Activated CD4-positive, alpha-beta memory T cell treated with anti-CD3 and anti-CD28 coated beads for 36 hours (primary cell): ENCODE measurements around the gene LTF. TPM values are rescaled to one million over a fixed set of nuclear protein-coding genes. Genes with fewer than 3 reads are reported as not detected.
A peak's percentile ranks its signal among the peaks of the same experiment; 100 is the strongest.

Experiments used
- CTCF ChIA-PET: fragments of 350-600 bp; sonication (Branson Sonifier 250); formaldehyde crosslinking; loops from one replicate; lab custom pipeline; 2021; ENCODE audit warnings: antibody characterized with exemption, inconsistent platforms; lab: Charles Lee
- POLR2A ChIA-PET: fragments of 350-600 bp; sonication (Branson Sonifier 250); formaldehyde crosslinking; loops from one replicate; lab custom pipeline; 2021; ENCODE audit warnings: antibody characterized with exemption; lab: Charles Lee
- DNase-seq: peaks from one replicate; pipeline ENCODE4 v3.0.0-alpha.2; 2020
- H3K27ac Mint-ChIP-seq: one replicate; pipeline ENCODE4 v1.8.0; 2021; ENCODE audit warnings: mixed read lengths
- H3K27me3 Mint-ChIP-seq: one replicate; pipeline ENCODE4 v1.8.0; 2021; ENCODE audit warnings: mixed read lengths
- H3K36me3 Mint-ChIP-seq: one replicate; pipeline ENCODE4 v1.8.0; 2021; ENCODE audit warnings: mixed read lengths
- H3K4me1 Mint-ChIP-seq: one replicate; pipeline ENCODE4 v1.8.0; 2021; ENCODE audit warnings: low read depth, mixed read lengths
- H3K4me3 Mint-ChIP-seq: one replicate; pipeline ENCODE4 v1.8.0; 2021; ENCODE audit warnings: mild to moderate bottlenecking, mixed read lengths
- H3K9me3 Mint-ChIP-seq: one replicate; pipeline ENCODE4 v1.8.0; 2021; ENCODE audit warnings: mixed read lengths
- intact Hi-C: fragments of 100-400 bp; cut with micrococcal nuclease; formaldehyde crosslinking; loops from one replicate; pipeline ENCODE4 v1.15.1; 2023
- total RNA-seq, 2 experiments: library from RNA; stranded (reverse); gene quantifications; one replicate each; pipeline ENCODE4 v1.2.3, GENCODE V29; 2021

Gene LTF
- total RNA-seq, 2 experiments from 2014 or later = not detected

DNA sequence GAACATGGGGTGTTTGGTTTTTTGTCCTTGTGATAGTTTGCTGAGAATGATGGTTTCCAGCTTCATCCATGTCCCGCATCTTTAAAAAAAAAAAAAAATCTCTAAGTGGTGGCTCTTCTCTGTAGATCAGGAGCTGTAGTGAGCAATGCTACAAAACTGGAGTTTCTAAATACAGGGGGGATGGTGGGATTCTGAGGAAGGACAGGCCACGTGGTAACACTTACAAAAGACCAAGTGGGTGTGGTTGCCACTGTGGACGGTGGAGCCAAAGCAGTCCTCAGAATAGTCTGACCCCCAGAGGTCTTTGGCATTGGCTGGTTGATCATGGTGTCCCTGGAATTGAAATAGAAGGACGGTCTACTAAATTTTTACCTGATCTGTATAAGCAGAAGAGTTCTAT, 50.0 kb downstream of the LTF start:
- H3K36me3 Mint-ChIP-seq = no peaks in the 10 kb centered on the region
- POLR2A ChIA-PET = no interaction called here

DNA sequence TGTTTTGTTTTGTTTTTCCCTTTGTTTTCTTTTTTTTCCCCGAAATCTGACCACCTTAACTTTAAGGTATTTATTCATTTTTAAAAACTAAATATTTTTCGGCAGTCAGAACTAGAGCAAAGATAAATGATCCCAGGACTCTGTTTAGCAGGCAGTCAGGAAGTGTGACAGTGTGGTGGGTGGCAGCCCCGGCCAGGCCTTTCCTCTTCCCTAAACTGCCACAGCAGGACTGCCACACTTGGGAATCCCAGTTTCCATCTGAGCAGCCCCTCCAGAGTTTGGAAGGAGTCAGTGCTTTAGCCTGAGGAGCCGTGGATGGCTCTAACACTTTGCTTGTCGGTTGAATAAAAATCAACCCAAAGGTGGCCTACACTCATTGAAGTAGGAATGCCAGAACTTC, 50.8 kb downstream of the LTF start:
- Mint-ChIP-seq H3K27ac (no peak overlapping the region), H3K9me3 (no peaks in the 10 kb centered on the region), H3K36me3 (no peaks in the 10 kb centered on the region), H3K27me3 (no peaks in the 10 kb centered on the region), H3K4me3 (no peak overlapping the region), H3K4me1 (no peaks in the 10 kb centered on the region)
- intact Hi-C loops = no loop called here
- POLR2A ChIA-PET = no interaction called here
- CTCF ChIA-PET = no interaction called here
- DNase-seq = no peak

More for the DNA sequence above, 50.0 kb downstream of the LTF start:
- Mint-ChIP-seq H3K27me3 (no peaks in the 10 kb centered on the region), H3K4me3 (no peak overlapping the region), H3K9me3 (no peaks in the 10 kb centered on the region), H3K27ac (no peak overlapping the region), H3K4me1 (no peaks in the 10 kb centered on the region)
- no peak for DNase-seq
- CTCF ChIA-PET = interaction anchor here (0.7 kb wide), 1 partner anchor 124 kb away, joined by 4 read pairs; no protein-coding TSS in a partner anchor
- intact Hi-C loops = no loop called here

DNA sequence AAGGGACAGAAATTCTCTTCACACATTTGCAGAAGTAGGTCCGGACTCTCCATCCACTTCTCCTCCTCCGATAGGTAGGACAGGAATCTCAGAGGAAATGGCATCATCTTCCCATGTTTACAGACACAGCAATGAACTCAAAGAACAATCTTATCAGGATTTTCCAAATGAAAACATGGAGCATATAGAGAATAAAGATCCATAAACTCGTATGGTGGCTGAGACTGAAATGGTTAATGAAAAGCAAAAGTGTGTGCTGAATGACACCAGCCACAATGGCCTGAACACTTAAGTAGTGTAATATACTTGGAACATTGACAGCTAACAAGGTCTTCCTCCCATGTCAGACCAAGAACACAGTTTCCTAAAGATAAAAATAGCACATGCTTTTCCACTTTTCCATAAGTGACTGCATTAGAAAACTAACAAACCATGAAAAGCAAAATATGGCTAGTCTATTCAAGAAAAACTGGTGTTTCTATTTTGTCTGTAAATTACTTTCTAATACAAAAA, 51.9 kb downstream of the LTF start:
- intact Hi-C loops = no loop called here
- no peak overlapping the region for H3K27ac Mint-ChIP-seq
- POLR2A ChIA-PET = no interaction called here
- H3K9me3 Mint-ChIP-seq = no peaks in the 10 kb centered on the region
- H3K36me3 Mint-ChIP-seq = no peaks in the 10 kb centered on the region
- CTCF ChIA-PET = no interaction called here
- no peak overlapping the region for H3K4me3 Mint-ChIP-seq
- no peak for DNase-seq
- H3K27me3 Mint-ChIP-seq = no peaks in the 10 kb centered on the region
- H3K4me1 Mint-ChIP-seq = peaks cover 4% of the 10 kb centered on the region

DNA sequence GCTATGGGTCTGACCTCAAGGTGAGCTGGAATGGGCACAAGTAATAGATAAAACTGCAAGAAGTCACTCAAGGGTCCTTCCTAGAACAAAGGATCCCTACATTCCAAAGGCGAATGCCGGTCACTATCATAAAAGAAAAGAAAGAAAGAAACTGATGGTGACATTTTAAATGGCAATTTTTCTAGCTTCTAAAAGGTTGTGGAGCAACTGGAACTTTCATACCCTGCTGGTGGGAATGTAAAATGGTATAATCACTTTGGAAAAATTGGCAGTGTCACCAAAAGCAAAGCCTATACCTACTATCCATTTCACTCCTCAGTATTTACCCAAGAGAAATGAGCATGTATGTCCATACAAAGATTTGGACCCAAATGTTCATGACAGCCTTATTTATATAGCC, 53.4 kb downstream of the LTF start:
- Mint-ChIP-seq H3K4me3 (no peak overlapping the region), H3K27ac (no peak overlapping the region), H3K27me3 (peaks cover 1% of the 10 kb centered on the region), H3K36me3 (no peaks in the 10 kb centered on the region), H3K9me3 (no peaks in the 10 kb centered on the region), H3K4me1 (peaks cover 13% of the 10 kb centered on the region)
- CTCF ChIA-PET = no interaction called here
- POLR2A ChIA-PET = no interaction called here
- no peak for DNase-seq
- intact Hi-C loops = no loop called here

DNA sequence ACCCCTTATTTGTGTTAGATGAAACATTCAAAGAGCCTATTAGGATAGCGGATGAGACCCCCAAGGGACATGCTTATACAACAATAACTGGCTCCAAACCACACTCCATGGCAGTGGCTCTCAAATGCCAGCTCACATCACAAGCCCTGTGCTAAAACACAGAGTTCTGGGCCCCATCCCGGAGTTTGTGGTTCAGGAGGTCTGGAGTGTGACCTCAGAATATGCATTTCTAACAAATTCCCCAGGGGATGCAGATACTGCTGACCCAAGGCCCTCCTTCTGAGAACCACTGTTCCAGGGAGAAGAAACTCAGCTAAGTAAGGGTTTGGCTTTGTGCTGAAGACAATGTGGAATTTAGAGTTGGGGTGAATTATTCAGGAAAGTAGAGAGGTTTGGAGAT, 54.0 kb downstream of the LTF start:
- Mint-ChIP-seq H3K27ac (no peak overlapping the region), H3K36me3 (no peaks in the 10 kb centered on the region), H3K27me3 (peaks cover 1% of the 10 kb centered on the region), H3K4me3 (no peak overlapping the region), H3K9me3 (no peaks in the 10 kb centered on the region), H3K4me1 (peaks cover 13% of the 10 kb centered on the region)
- no peak for DNase-seq
- intact Hi-C loops = no loop called here
- ChIA-PET POLR2A (no interaction called here), CTCF (no interaction called here)

DNA sequence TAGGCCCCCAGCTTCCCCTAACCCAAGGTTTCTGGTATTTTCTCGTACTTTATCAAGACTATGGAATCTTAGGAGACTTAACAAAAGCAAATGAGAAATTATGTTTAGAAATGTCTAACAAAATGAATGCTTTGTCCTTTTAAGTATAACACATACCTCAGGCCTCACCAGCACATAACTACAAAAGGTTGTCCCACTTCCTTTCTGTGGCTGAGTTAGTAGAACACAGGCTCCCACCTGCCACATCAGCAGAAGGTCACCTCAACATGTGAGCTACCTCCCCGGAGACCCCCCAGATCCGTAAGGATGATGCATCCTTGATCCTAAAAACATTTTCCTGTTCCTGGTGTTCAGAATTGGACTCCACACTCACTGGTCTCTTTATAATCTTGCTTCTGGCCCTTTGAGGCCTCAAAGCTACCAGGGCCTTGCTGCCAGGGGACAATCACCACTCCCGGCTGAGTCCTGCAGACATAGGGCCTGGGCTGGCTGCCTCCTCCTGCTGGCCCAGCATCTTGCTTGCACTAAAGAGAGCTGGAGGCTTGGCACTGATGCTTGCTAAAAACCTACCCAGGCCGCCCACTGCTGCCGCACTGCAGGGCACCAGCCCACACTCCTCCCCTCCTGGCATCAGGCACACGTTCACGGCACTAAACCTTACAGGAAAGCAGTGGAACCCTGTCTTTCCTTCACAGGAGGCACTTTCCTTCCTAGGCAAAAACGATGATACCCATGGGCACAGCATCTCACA, 54.8 kb downstream of the LTF start:
- peaks cover 1% of the 10 kb centered on the region for H3K27me3 Mint-ChIP-seq
- H3K4me3 Mint-ChIP-seq = no peak overlapping the region
- H3K27ac Mint-ChIP-seq = no peak overlapping the region
- peaks cover 13% of the 10 kb centered on the region for H3K4me1 Mint-ChIP-seq
- ChIA-PET CTCF (no interaction called here), POLR2A (no interaction called here)
- H3K9me3 Mint-ChIP-seq = no peaks in the 10 kb centered on the region
- no peak for DNase-seq
- H3K36me3 Mint-ChIP-seq = no peaks in the 10 kb centered on the region
- intact Hi-C loops = no loop called here

DNA sequence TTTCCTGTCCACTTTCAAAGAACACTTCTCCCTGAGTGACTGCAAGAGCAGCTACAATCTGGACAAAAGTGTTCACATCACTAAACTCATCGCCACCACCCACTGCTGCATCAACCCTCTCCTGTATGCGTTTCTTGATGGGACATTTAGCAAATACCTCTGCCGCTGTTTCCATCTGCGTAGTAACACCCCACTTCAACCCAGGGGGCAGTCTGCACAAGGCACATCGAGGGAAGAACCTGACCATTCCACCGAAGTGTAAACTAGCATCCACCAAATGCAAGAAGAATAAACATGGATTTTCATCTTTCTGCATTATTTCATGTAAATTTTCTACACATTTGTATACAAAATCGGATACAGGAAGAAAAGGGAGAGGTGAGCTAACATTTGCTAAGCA, 55.9 kb downstream of the LTF start:
- no peak for DNase-seq
- H3K36me3 Mint-ChIP-seq = no peaks in the 10 kb centered on the region
- H3K4me1 Mint-ChIP-seq = peaks cover 13% of the 10 kb centered on the region
- no peak overlapping the region for H3K4me3 Mint-ChIP-seq
- H3K27me3 Mint-ChIP-seq = peaks cover 1% of the 10 kb centered on the region
- no peak overlapping the region for H3K27ac Mint-ChIP-seq
- POLR2A ChIA-PET = no interaction called here
- no peaks in the 10 kb centered on the region for H3K9me3 Mint-ChIP-seq
- intact Hi-C loops = no loop called here
- CTCF ChIA-PET = no interaction called here

DNA sequence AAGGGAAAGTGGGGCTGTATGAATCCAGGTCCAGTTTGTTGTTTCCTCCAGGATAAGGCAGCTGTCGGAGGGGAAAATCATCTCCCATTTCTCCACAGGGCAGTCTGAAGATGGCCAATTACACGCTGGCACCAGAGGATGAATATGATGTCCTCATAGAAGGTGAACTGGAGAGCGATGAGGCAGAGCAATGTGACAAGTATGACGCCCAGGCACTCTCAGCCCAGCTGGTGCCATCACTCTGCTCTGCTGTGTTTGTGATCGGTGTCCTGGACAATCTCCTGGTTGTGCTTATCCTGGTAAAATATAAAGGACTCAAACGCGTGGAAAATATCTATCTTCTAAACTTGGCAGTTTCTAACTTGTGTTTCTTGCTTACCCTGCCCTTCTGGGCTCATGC, 56.7 kb downstream of the LTF start:
- Mint-ChIP-seq H3K36me3 (no peaks in the 10 kb centered on the region), H3K4me1 (peaks cover 13% of the 10 kb centered on the region), H3K27ac (no peak overlapping the region), H3K9me3 (peaks cover 1% of the 10 kb centered on the region), H3K27me3 (peaks cover 1% of the 10 kb centered on the region), H3K4me3 (no peak overlapping the region)
- CTCF ChIA-PET = interaction anchor here (1.5 to 2.3 kb wide), 2 partner anchors 81 to 131 kb away, joined by 5 to 8 read pairs; no protein-coding TSS in a partner anchor
- intact Hi-C loops = no loop called here
- POLR2A ChIA-PET = interaction anchor here (1.0 to 1.1 kb wide), 2 partner anchors 38 to 123 kb away, joined by 3 read pairs; no protein-coding TSS in a partner anchor
- no peak for DNase-seq

DNA sequence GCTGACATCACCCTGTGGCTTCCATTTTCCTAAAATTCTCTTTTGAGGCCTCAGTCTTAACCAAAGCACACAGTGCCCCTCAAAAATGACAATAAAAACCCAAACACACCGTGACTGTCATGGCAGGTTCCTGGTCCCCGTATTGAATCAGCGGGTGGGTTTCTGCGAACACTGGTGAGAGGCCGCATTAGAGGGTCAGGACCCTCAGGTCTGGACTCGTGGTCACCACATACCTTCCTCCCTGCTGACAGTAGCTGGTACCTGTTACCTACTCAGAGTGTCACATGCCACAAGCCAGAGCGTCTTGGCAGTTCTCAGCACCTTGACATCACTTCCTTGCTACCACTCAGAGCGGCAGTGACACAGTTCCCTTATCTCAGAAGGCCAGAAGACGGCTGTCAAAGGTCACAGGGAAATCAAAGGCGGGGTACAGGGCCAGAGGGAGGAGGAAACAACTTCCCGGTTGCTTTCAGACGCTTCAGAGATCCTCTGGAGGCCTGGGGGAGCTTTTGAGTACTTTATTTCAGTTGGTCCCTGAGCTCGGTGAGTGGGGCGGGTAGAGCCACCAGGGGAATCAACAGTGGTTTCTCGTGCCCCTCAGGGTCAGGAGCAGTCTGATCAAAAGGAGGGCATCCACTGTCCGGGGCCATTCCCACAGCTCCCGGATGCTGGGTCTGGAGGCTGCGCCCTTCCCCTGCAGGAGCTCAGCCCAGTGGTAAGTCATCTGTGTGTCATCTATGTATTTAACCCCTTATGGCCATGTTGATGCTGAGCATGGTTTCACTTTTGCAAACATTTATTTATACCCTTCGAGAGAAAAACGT, 57.7 kb downstream of the LTF start, which contains the start of the genes CCR5AS and CCRL2:
Gene CCR5AS (minus strand): TSS at position 279 of the 824 bp plus-strand sequence.
Gene CCRL2 (plus strand): TSS at position 472 of the 824 bp plus-strand sequence. CDS start 821 bp downstream, outside the sequence.
- CTCF ChIA-PET = interaction anchor here (1.2 to 2.3 kb wide), 3 partner anchors 29 to 132 kb away, joined by 5 to 8 read pairs (median 5); no protein-coding TSS in a partner anchor
- Mint-ChIP-seq H3K27ac (peak within 1 kb of the TSS; percentile 64), H3K4me3 (peak within 1 kb of the TSS; percentile 64), H3K4me1 (peaks cover 13% of the 10 kb centered on the region), H3K27me3 (peaks cover 4% of the 10 kb centered on the region), H3K9me3 (peaks cover 4% of the 10 kb centered on the region), H3K36me3 (no peaks in the 10 kb centered on the region)
- intact Hi-C loops = no loop called here
- peak; percentile 55 for DNase-seq
- POLR2A ChIA-PET = interaction anchor here (1.0 to 1.1 kb wide), 2 partner anchors 38 to 122 kb away, joined by 3 read pairs; no protein-coding TSS in a partner anchor

DNA sequence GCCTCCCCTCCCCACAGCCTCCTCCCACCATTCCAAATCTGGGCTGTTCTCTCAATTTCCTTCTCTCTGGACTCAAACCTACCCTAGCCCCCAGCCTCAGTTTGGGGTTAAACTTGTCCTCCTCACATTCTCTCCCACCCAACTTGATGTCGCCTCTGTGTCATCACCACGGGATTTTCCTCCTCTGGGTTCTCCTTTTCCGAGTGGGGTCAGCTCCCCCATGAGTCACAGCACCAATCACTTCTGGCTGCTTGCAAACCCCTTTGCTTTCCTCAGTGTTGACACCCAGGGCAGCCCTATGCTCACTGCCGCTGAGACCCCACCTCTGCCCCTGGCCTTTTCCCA, 58.3 kb downstream of the LTF start:
- no peak for DNase-seq
- H3K27ac Mint-ChIP-seq = peak overlapping the region; percentile 39
- POLR2A ChIA-PET = no interaction called here
- H3K27me3 Mint-ChIP-seq = peaks cover 4% of the 10 kb centered on the region
- intact Hi-C loops = no loop called here
- no peak overlapping the region for H3K4me3 Mint-ChIP-seq
- H3K9me3 Mint-ChIP-seq = peaks cover 4% of the 10 kb centered on the region
- peaks cover 13% of the 10 kb centered on the region for H3K4me1 Mint-ChIP-seq
- CTCF ChIA-PET = interaction anchor here (1.2 to 2.3 kb wide), 2 partner anchors 28 to 82 kb away, joined by 5 to 8 read pairs; no protein-coding TSS in a partner anchor
- no peaks in the 10 kb centered on the region for H3K36me3 Mint-ChIP-seq

DNA sequence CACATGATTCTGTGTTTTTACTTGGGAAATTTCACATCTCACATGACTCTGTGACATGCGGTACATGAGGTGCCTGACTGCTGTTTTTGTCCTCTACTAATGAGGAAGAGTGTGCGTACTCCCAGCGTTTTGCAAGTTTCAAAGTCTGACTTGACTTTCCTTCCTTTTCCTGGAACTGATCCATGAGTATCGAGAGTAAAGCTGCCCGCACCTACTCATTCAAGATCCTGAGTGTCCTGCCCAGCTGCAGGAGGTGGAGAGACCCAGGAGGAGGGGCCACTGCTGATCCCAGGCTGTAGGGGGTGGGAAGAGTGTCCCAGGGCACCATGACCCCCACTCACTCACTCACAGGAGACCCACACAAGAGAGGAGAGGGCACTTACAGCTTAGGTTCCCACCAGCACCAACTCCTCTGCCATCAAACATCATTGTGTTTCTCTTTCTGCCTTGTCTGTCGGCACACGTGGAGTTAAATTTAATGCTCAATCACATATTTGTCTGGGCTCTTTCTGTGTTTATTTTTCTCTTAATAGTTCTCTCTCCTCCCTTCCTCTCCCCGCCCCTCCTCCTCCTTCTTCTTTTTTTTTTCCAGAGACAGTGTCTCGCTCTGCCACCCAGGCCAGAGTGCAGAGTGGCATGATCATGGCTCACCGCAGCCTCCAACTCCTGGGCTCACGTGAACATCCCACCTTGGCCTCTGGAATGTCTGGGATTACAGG, 59.2 kb downstream of the LTF start:
- intact Hi-C loops = no loop called here
- no peak overlapping the region for H3K4me3 Mint-ChIP-seq
- H3K27ac Mint-ChIP-seq = no peak overlapping the region
- DNase-seq = no peak
- peaks cover 4% of the 10 kb centered on the region for H3K27me3 Mint-ChIP-seq
- CTCF ChIA-PET = interaction anchor here (1.2 to 2.3 kb wide), 2 partner anchors 27 to 83 kb away, joined by 5 to 8 read pairs; no protein-coding TSS in a partner anchor
- no peaks in the 10 kb centered on the region for H3K36me3 Mint-ChIP-seq
- H3K4me1 Mint-ChIP-seq = peaks cover 13% of the 10 kb centered on the region
- H3K9me3 Mint-ChIP-seq = peaks cover 4% of the 10 kb centered on the region
- POLR2A ChIA-PET = no interaction called here
